ENCODE data around the gene CACUL1.

Gene CACUL1

GRCh38 chr10:118708571-118708970 lies 46.2 kb downstream of the CACUL1 start:
- TF ChIP-seq CTCF (IDR thresholded peaks at IDR 0.05; ENCODE audit: low read depth, low read length, missing control alignments): no peak
- no peak for DNase-seq (ENCODE audit: low read depth)
- H3K4me3 ChIP-seq (ENCODE audit: low read depth, low read length): no peak overlapping the region

GRCh38 chr10:118704711-118705110 lies 50.1 kb downstream of the CACUL1 start:
- H3K4me3 ChIP-seq (ENCODE audit: low read depth, low read length): no peak overlapping the region
- no peak for TF ChIP-seq CTCF (IDR thresholded peaks at IDR 0.05; ENCODE audit: low read depth, low read length, missing control alignments)
- no peak for DNase-seq (ENCODE audit: low read depth)

GRCh38 chr10:118701529-118702323 lies 53.0 kb downstream of the CACUL1 start:
- H3K4me3 ChIP-seq (ENCODE audit: low read depth, low read length): no peak overlapping the region
- DNase-seq (ENCODE audit: low read depth): no peak
- no peak for TF ChIP-seq CTCF (IDR thresholded peaks at IDR 0.05; ENCODE audit: low read depth, low read length, missing control alignments)

DNA sequence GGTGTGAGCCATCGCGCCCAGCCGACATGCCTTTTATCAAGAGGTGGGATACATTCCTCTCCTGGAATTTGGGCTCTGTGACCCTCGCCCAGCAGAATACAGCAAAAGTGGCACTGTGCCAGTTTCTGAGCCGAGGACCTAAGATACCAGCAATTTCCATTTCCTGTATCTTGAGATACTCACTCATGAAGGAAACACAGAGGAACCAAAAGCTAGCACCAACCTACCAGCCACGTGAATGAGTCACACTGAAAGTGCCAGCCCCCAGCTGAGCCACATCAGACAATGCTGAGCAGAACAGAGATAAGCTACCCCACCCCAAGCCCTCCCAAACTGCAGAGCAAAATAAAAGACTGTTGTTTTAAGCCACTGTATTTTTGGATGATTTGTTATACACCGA lies 56.3 kb downstream of the CACUL1 start:
- DNase-seq (ENCODE audit: low read depth): peak; percentile 34
- TF ChIP-seq CTCF (IDR thresholded peaks at IDR 0.05; ENCODE audit: low read depth, low read length, missing control alignments): no peak
- H3K4me3 ChIP-seq (ENCODE audit: low read depth, low read length): no peak overlapping the region

GRCh38 chr10:118694848-118695247 lies 59.9 kb downstream of the CACUL1 start:
- no peak overlapping the region for H3K4me3 ChIP-seq (ENCODE audit: low read depth, low read length)
- no peak for TF ChIP-seq CTCF (IDR thresholded peaks at IDR 0.05; ENCODE audit: low read depth, low read length, missing control alignments)
- DNase-seq (ENCODE audit: low read depth): no peak

DNA sequence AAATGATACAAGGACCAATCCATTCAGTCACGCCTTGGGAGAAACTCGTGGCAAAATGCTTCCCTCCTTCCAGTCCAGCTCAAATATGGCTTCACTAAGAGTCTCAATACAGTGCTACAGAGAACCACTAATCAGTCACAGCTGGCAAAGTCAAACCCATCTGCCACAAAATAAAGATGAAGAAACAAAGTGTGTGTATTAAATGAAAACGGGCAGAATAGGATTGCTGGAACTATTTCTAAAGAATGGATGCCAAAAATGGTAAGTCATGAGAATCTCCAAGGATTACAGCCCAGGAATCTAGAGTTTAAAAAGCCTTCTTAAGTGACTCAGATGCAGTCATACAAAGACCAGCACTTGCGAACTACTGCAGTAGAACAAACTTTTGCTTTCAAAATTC lies 61.9 kb downstream of the CACUL1 start:
- DNase-seq (ENCODE audit: low read depth): no peak
- no peak for TF ChIP-seq CTCF (IDR thresholded peaks at IDR 0.05; ENCODE audit: low read depth, low read length, missing control alignments)
- H3K4me3 ChIP-seq (ENCODE audit: low read depth, low read length): no peak overlapping the region
